Panc1 (cell line): Measurements from ENCODE around the gene GNG14. TPM values are rescaled to one million over a fixed set of nuclear protein-coding genes. Genes with fewer than 3 reads are reported as not detected.
A peak's percentile ranks its signal among the peaks of the same experiment; 100 is the strongest.

Experiments
- ATAC-seq: fragments of 200-7000 bp; cut with Tn5 transposase; 2 replicates; pipeline ENCODE4 v1.9.1; 2020; ENCODE audit warnings: mild to moderate bottlenecking, moderate library complexity
- BruUV-seq: library from RNA; stranded (reverse); fragments of 400-500 nt; replicated peaks from 2 replicates; lab custom pipeline; 2021; lab: Mats Ljungman, UMichigan
- CTCF ChIA-PET: fragments of 300-600 bp; sonication (Branson Sonifier 250); formaldehyde crosslinking; loops from one replicate; lab custom pipeline; 2022; ENCODE audit warnings: antibody characterized with exemption; lab: Charles Lee
- POLR2A ChIA-PET: fragments of 300-600 bp; sonication (Branson Sonifier 250); formaldehyde crosslinking; loops from one replicate; lab custom pipeline; 2022; ENCODE audit warnings: antibody characterized with exemption; lab: Charles Lee
- DNase-seq: peaks from one replicate; pipeline ENCODE4 v3.0.0-alpha.2; 2010; ENCODE audit warnings: low read depth, low spot score
- H3K27ac ChIP-seq: 2 replicates; pipeline ENCODE4 v1.5.1; 2011; ENCODE audit warnings: mild to moderate bottlenecking, low read length, inconsistent platforms
- H3K27me3 ChIP-seq: fragments of 200-500 bp; sonication (Bioruptor generic); 2 replicates; pipeline ENCODE4 v1.6.0; 2014; ENCODE audit warnings: low read length, inconsistent platforms; ENCODE audit not compliant: control insufficient read depth, insufficient read depth
- H3K36me3 ChIP-seq: fragments of 200-500 bp; sonication (Bioruptor generic); 2 replicates; pipeline ENCODE4 v1.5.1; 2014; ENCODE audit warnings: inconsistent platforms, mild to moderate bottlenecking, low read length, moderate library complexity; ENCODE audit not compliant: control insufficient read depth, insufficient read depth
- H3K4me1 ChIP-seq: 2 replicates; pipeline ENCODE4 v1.5.1; 2011; ENCODE audit warnings: inconsistent platforms, mild to moderate bottlenecking, low read length, moderate library complexity; ENCODE audit not compliant: control insufficient read depth, insufficient read depth
- H3K4me3 ChIP-seq, 2 experiments: 2 replicates each; pipeline ENCODE4 v1.5.1; 2011 to 2012; ENCODE audit warnings: low read depth in 2 of 2, low read length in 2 of 2, mild to moderate bottlenecking in 2 of 2, inconsistent platforms in 1 of 2, moderate library complexity in 1 of 2
- H3K9me3 ChIP-seq: fragments of 200-500 bp; sonication (Bioruptor generic); 2 replicates; pipeline ENCODE4 v1.5.1; 2014; ENCODE audit warnings: low read depth, mild to moderate bottlenecking, inconsistent platforms, low read length, moderate library complexity; ENCODE audit not compliant: control insufficient read depth, insufficient read depth
- CTCF ChIP-seq: fragments of 450-650 bp; IDR thresholded peaks from 2 replicates; pipeline ENCODE4 v1.5.1; 2017; ENCODE audit warnings: mild to moderate bottlenecking
- POLR2AphosphoS5 ChIP-seq: IDR thresholded peaks from 2 replicates; pipeline ENCODE4 v1.6.1; 2012; ENCODE audit warnings: mild to moderate bottlenecking, low read depth, low read length, moderate library complexity
- REST ChIP-seq, 2 experiments: IDR thresholded peaks; 2 replicates each; pipeline ENCODE4 v1.6.1; 2011 to 2012; ENCODE audit warnings: low read depth in 2 of 2, control low read depth in 1 of 2, low read length in 1 of 2, mild to moderate bottlenecking in 1 of 2, moderate library complexity in 1 of 2; ENCODE audit not compliant: insufficient read depth in 1 of 2
- SIN3A ChIP-seq: IDR thresholded peaks from 2 replicates; pipeline ENCODE4 v1.6.1; 2012; ENCODE audit warnings: low read depth, mild to moderate bottlenecking, low read length, moderate library complexity, borderline replicate concordance; ENCODE audit not compliant: insufficient read depth
- TCF7L2 ChIP-seq: IDR thresholded peaks from 2 replicates; pipeline ENCODE4 v1.6.1; 2011; ENCODE audit warnings: mild to moderate bottlenecking, low read depth, low read length, inconsistent platforms
- in situ Hi-C: cut with HindIII; loops from 2 replicates; pipeline ENCODE4 v1.10.0; 2016; ENCODE audit warnings: low sequenced_read_pairs, low pct_unique_long_range_greater_than_20kb
- intact Hi-C: fragments of 100-400 bp; cut with micrococcal nuclease; formaldehyde crosslinking; loops from one replicate; pipeline ENCODE4 v1.10.0; 2022; ENCODE audit not compliant: unreplicated experiment
- total RNA-seq: library from RNA; stranded (reverse); gene quantifications from one replicate; pipeline ENCODE4 v1.2.1, GENCODE V29; 2021; ENCODE audit not compliant: unreplicated experiment

Gene GNG14
- total RNA-seq, 1 experiment from 2014 or later = not detected

- ChIA-PET POLR2A (interaction anchor here (0.6 kb wide), 1 partner anchor 529 kb away, joined by 3 read pairs; the partner anchor contains the start of gene ZNF20), CTCF (interaction anchor here (0.5 kb wide), 1 partner anchor 104 kb away, joined by 3 read pairs; no protein-coding TSS in a partner anchor)
- Histone ChIP-seq H3K27me3 (no peaks in the 10 kb centered on the region), H3K9me3 (no peaks in the 10 kb centered on the region), H3K4me3 (peak overlapping the region; percentile 87 to 93), H3K27ac (peak overlapping the region; percentile 98), H3K4me1 (peaks cover 3% of the 10 kb centered on the region), H3K36me3 (peaks cover 3% of the 10 kb centered on the region; the same call in 1 of the 2 replicates)
- TF ChIP-seq SIN3A (0 out of 2 replicates have a peak, but pooled peaks have one; percentile 53), POLR2AphosphoS5 (no peak)
- ATAC-seq (peak; percentile 8; the same call in 1 of the 2 replicates), DNase-seq (no peak)
- BruUV-seq = TSS peak; percentile 89
- intact Hi-C loops = no loop called here
- in situ Hi-C loops = no loop called here
Measured at GRCh38 chr19:12668932-12669269, 18.9 kb upstream of the GNG14 start.

- H3K4me1 ChIP-seq = peaks cover 3% of the 10 kb centered on the region
- H3K9me3 ChIP-seq = no peaks in the 10 kb centered on the region
- in situ Hi-C loops (no loop called here), intact Hi-C loops (loop anchor here (10.0 kb wide), 1 partner anchor 105 kb away; no protein-coding TSS in a partner anchor)
- peak; percentile 53 for DNase-seq
- H3K27me3 ChIP-seq = no peaks in the 10 kb centered on the region
- BruUV-seq = no TSS peak
- ATAC-seq = peak; percentile 59
- peak overlapping the region; percentile 98 for H3K27ac ChIP-seq
- peak overlapping the region; percentile 87 to 93 for H3K4me3 ChIP-seq
- ChIA-PET CTCF (interaction anchor here (0.5 kb wide), 1 partner anchor 104 kb away, joined by 3 read pairs; no protein-coding TSS in a partner anchor), POLR2A (interaction anchor here (0.6 kb wide), 2 partner anchors 90 to 530 kb away, joined by 3 to 5 read pairs; partner anchors contain the start of gene ZNF20)
- TF ChIP-seq REST (IDR thresholded peaks at IDR 0.05; ENCODE audit: insufficient read depth in 1 of 2, low read depth in 2 of 2, low read length in 1 of 2) = no peak
- TF ChIP-seq POLR2AphosphoS5 = no peak; the same call in 1 of the 2 replicates
- TF ChIP-seq TCF7L2 = no peak
- no peak for TF ChIP-seq SIN3A
- TF ChIP-seq CTCF = no peak
- H3K36me3 ChIP-seq = peaks cover 3% of the 10 kb centered on the region; the same call in 1 of the 2 replicates
Measured at GRCh38 chr19:12669270-12670158, 18.3 kb upstream of the GNG14 start.
